Activated CD4-positive, CD25-positive, alpha-beta regulatory T cell treated with anti-CD3 and anti-CD28 coated beads, Interleukin-2, amount 50 U/mL, for 16 hours (primary cell): ENCODE data around the gene TMTC4.
"Not testable (repeated sequence)": the region's sequence is repeated elsewhere in the genome, so short reads cannot be mapped to it uniquely, and the experiment has no call there.

Experiments used
- DNase-seq: peaks from one replicate; pipeline ENCODE4 v3.0.0-alpha.2; 2020; ENCODE audit warnings: low read depth, low spot score

The TMTC4 gene

GRCh38 chr13:100584896-100585295, 89.7 kb downstream of the TMTC4 start:
- DNase-seq: no peak

- DNase-seq: no peak
Observed at GRCh38 chr13:100581504-100581903, 93.1 kb downstream of the TMTC4 start.

- no peak for DNase-seq
Observed at GRCh38 chr13:100581030-100581429, 93.6 kb downstream of the TMTC4 start.

- DNase-seq: no peak
Observed at GRCh38 chr13:100580045-100580444, 94.5 kb downstream of the TMTC4 start.

- DNase-seq: not testable (repeated sequence)
Observed at GRCh38 chr13:100577239-100577638, 97.4 kb downstream of the TMTC4 start.

GRCh38 chr13:100573121-100573520, 101.5 kb downstream of the TMTC4 start:
- peak; percentile 55 for DNase-seq

GRCh38 chr13:100566543-100566942, 108.1 kb downstream of the TMTC4 start:
- DNase-seq: no peak

GRCh38 chr13:100565286-100565685, 109.3 kb downstream of the TMTC4 start:
- DNase-seq: no peak

- no peak for DNase-seq
Observed at GRCh38 chr13:100564444-100565223, 110.0 kb downstream of the TMTC4 start.

GRCh38 chr13:100563779-100564178, 110.8 kb downstream of the TMTC4 start:
- DNase-seq: no peak

GRCh38 chr13:100561599-100562204, 112.9 kb downstream of the TMTC4 start:
- DNase-seq: no peak

- DNase-seq: no peak
Observed at GRCh38 chr13:100561158-100561499, 113.5 kb downstream of the TMTC4 start.

GRCh38 chr13:100560498-100561157, 114.0 kb downstream of the TMTC4 start:
- no peak for DNase-seq

GRCh38 chr13:100559886-100560285, 114.7 kb downstream of the TMTC4 start:
- DNase-seq: no peak
